GM19397 (cell line): Measurements from ENCODE around the gene DIAPH3.

Experiments
- ATAC-seq: cut with Tn5 transposase; IDR thresholded peaks from one replicate; pipeline ENCODE4 v1.9.1; 2021; ENCODE audit warnings: mild to moderate bottlenecking, moderate library complexity; ENCODE audit not compliant: unreplicated experiment

DIAPH3 gene

DNA sequence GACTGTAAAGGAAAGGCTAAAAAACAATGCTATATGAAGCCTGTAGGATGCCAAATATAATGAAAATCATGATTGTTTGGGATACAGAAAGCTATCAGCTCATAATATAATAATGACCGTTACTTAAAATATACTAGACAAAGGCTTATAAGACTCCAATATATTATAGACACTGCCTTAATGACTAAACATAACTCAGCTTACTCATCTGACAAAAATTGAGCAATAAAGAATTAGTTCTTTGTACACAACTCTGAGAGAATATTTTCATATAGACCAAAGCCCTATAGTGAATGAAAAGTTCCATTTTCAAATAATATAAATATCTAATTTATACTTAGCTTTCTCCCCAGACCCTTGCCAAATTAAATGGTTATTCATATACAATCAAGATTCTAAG, 283.3 kb downstream of the DIAPH3 start:
- no peak for ATAC-seq

- no peak for ATAC-seq
Observed at GRCh38 chr13:59879281-59879680, 284.4 kb downstream of the DIAPH3 start.

- ATAC-seq, result no peak
Observed at GRCh38 chr13:59877933-59878332, 285.8 kb downstream of the DIAPH3 start.

GRCh38 chr13:59874973-59875372, 288.8 kb downstream of the DIAPH3 start:
- no peak for ATAC-seq

- ATAC-seq, result no peak
Observed at GRCh38 chr13:59873856-59874255, 289.9 kb downstream of the DIAPH3 start.

GRCh38 chr13:59873309-59873708, 290.4 kb downstream of the DIAPH3 start:
- ATAC-seq, result no peak

DNA sequence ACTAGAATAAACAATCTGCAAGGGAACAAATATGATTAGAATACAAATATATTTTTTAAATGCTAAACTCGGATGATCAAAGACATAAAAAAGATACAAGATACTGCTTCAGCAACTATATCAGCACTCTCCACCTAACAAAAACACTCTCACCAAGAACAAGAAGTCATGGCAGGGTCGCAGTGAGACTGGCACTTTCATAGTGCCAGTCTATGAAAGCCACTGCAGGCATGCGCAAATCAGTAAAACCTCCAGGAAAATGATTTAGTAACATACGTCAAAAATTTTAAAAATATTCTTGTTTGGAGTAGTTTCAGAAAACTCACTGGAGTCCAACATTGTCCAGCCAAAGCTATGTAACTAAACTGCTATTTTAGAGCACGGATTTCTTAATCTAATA, 295.9 kb downstream of the DIAPH3 start:
- no peak for ATAC-seq

GRCh38 chr13:59865398-59865797, 298.3 kb downstream of the DIAPH3 start:
- ATAC-seq, result no peak

GRCh38 chr13:59863621-59864020, 300.1 kb downstream of the DIAPH3 start:
- no peak for ATAC-seq

DNA sequence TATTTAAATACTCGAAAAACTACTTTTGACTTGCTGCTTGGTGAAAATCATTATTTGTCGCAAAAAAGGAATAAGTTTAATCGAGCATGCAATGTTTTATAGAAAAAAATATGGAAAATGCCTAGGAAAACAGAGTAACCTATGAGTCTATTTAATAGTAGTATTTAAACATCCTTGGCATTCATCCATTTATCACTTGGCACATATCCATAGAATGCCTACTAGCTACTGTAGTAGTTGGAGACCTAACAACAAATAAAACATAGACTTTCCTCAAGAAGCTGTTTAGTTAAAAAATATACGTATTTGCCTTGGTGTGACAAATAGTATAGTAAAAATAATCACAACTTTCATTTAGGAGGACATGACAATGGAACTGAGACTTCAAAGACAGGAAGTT, 302.1 kb downstream of the DIAPH3 start:
- no peak for ATAC-seq

DNA sequence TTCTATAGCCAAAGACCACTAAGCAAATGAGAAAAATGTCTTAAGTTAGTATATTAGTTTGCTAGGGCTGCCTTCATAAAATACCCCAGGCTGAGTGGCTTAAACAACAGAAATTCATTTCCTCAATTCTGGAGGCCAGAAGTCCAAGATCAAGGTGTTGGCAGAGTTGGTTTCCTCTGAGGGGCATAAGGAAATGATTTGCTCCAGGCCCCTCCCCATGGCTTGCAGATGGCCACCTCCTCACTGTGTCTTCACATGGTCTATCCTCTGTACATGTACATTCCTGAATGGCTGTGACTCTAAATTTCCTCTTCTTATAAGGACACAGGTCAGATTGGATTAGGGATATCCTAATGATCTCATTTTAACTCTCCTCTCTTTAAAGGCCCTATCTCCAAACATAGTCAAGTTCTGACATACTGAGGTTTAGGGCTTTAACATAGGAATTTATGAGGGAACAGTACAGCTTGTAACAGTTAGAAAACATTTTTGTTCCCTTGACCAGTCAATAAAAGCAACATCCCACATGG, 307.4 kb downstream of the DIAPH3 start:
- ATAC-seq, result no peak

DNA sequence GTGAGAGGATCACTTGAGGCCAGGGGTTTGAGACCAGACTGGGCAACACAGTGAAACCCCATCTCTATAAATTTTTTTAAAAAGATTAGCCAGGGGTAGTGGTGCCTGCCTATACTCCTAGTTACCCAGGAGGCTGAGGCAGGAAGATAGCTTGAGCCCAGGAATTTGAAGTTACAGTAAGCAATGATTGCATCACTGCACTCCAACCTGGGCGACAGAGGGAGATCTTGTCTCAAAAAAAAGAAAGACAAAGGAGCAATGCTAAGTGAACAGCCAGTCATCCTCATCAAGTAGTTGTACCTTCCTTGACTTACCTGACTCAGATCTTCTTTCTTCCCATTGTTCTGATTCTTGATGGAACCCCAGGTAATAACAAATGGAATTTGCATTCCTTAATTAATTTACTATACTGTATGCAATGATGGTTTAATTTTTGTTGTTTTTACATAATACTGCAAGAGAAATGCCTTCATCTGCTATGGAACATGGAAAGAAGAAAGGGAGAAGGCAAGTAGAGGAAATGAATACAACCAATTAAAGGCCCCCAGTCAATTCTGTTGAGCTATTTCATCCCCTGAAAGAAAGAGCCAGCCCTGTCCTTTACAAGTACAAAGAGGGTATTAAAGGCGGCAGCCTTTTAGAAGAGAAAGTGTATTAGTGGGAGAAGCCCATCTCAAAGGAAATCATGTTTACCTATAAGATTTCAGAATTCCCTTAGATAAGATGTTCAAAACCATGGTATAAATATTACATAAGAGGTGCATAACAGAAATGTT, 316.7 kb downstream of the DIAPH3 start:
- no peak for ATAC-seq

GRCh38 chr13:59843040-59843439, 320.7 kb downstream of the DIAPH3 start:
- ATAC-seq, result no peak

GRCh38 chr13:59842507-59842906, 321.2 kb downstream of the DIAPH3 start:
- ATAC-seq, result no peak

- no peak for ATAC-seq
Observed at GRCh38 chr13:59839186-59839585, 324.5 kb downstream of the DIAPH3 start.

- no peak for ATAC-seq
Observed at GRCh38 chr13:59837101-59837500, 326.6 kb downstream of the DIAPH3 start.

- no peak for ATAC-seq
Observed at GRCh38 chr13:59835569-59835968, 328.2 kb downstream of the DIAPH3 start.

DNA sequence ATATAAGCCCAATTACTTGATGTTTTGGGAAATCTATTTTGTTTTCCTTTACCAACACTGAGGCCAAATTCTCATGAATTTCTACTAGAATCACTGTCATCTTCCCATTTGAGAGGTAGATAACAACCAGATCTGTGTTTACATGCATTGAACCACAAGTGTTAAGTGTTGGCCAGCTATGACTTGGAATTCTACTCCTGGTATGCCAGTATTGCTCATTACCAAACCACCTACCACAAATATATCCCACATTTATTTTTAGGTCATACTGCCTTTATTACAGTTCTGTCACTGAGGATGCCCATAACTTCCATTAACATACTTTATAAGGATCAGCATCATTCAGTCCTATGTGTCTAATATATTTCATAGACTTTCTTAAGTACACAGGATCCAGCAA, 328.9 kb downstream of the DIAPH3 start:
- no peak for ATAC-seq

GRCh38 chr13:59829690-59830089, 334.0 kb downstream of the DIAPH3 start:
- no peak for ATAC-seq

- no peak for ATAC-seq
Observed at GRCh38 chr13:59823486-59823885, 340.2 kb downstream of the DIAPH3 start.

GRCh38 chr13:59809564-59809963, 354.2 kb downstream of the DIAPH3 start:
- no peak for ATAC-seq

- no peak for ATAC-seq
Observed at GRCh38 chr13:59806801-59807200, 356.9 kb downstream of the DIAPH3 start.
